ENCODE data around the gene RTRAF.

The RTRAF gene

DNA sequence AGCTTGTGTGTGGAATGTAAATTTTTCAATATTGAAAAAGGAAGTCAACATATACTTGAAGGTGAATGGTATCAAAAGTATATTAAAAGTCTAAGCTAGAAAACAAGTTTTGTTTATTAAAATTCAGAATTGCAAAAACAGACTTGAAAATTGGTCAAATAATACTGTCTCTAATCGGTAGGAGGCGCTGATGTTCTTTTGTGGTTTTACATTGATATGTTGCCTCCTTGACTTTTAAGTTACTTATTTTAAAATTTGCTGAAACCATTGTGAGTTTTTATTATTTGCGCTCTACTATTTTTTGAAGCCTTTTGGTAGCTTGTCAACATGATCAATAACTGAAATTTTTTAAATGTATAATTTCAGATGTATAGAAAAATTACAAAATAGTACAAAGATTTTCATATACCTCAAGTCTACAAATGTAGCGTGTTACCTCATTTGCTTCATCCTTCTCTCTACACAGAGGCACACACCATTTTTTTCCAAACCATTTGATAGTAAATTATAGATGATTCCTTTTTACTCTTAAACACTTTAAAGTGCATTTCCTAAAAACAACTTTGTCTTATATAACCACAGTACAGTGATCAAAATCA is 6.9 kb downstream of the RTRAF start:
- no peak for DNase-seq (ENCODE audit: low read depth)

DNA sequence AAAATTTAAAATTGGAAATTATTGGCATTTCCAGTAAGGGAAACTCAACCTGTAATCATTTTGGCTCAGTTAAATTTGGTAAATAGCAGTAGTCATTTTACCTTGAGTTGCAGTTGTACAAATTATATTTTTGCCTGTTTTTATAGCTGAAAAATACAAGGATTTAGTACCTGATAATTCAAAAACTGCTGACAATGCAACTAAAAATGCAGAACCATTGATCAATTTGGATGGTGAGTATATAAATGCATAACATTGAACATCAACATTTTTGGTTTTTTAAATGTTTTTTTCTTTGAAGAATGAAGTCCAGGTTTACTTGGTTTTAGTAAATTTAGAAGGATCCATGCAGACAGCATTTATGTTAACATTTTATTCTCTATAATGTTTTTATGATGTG is 9.0 kb downstream of the RTRAF start:
- no peak for DNase-seq (ENCODE audit: low read depth)

DNA sequence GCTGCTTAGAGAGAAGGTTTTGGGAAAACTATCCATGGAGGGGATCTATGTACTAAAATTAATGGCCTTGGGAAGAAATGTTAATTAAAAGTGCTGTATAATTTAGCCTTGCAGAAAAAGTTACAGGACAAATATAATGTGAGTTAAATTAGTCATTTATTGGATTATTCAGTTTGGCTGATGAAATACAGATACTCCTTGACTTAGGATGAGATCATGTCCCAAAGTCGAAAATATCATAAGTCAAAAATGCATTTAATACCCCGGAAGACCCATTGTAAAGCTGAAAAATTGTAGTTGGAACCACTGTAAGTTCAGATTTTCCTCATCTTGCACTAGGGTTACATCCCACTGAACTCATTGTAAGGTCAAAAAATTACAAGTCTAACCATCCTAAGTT is 9.7 kb downstream of the RTRAF start:
- no peak for DNase-seq (ENCODE audit: low read depth)

DNA sequence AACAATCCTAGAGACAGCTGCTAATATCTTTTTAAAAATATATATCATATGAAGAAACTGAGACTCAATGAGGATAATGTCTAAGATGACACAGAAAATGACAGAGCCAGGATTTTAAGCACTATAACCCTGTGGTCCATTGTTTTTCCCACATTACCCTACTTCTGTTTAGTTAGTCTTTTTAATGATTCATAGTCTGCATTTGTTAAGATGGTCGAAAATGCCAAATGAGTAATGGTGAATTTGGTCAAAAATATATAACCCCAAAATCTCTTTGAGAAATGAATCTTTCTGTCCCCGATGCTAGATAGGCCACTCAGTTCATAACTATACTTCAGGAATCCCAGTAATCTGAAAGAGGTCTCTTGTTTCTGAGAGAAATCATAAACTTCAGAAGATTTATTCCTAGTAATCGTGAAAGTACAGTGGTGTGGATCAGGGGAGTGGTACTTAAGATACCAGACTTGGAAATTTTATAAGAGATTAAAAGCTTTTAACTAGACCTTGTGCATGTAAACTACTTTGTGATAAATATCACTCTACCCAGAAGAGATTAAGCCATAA is 10.8 kb downstream of the RTRAF start:
- DNase-seq (ENCODE audit: low read depth): no peak

DNA sequence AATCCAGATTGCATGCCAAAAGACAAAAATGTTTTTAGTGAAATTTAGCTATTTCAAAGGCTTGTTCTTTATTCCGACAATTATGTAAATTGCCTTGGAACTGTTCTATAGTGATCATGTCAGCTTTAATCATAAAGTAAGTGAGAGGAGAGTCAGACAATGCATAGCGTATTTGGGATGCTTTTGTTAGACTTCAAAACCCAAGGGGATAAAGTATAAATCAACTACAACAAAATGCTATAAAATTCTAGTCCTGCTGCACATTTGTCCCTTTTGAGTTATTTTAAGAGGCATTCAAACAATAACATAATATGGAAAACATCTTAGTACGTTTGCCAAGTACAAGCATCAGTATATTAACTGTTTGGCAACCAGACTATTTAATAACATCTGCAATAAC is 11.3 kb downstream of the RTRAF start:
- no peak for DNase-seq (ENCODE audit: low read depth)

DNA sequence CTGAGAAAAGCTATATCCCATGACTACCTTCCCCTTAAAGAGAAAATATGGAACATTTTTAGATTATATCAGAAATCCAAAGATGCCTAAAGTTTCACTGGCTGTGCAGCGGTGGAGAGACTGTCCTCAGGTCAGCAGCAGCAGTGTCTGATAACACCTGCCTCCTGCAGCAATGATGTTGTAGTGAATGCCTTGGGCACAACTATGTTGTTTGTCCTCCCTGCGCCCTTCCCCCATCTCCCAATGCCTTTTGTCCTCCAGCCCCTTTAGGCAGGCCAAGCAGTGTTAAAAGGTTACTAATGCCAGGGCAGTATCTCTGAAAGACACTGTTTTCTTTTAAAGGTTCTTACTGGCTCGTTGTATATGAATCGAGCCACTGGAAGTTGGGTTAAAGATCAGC is 13.2 kb downstream of the RTRAF start:
- DNase-seq (ENCODE audit: low read depth): no peak

DNA sequence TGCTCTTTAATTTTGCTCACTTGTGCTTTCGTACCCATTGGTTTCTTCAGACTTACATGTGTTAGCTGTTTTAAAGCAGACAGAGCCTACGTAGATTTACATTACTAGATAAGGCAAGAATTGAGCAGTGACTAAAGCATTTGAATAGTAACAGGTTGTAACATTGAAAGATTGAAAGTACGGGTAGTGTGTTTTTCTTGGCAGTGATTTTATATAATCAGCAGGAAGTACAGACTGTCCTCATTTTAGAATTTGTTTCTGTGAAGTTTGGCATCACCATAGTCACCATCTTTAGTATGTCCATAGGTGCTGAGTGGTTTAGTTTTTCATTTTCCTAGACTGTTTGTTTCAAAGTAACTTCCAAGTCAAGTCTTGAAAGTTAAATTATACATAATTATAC is 14.0 kb downstream of the RTRAF start:
- no peak for DNase-seq (ENCODE audit: low read depth)

DNA sequence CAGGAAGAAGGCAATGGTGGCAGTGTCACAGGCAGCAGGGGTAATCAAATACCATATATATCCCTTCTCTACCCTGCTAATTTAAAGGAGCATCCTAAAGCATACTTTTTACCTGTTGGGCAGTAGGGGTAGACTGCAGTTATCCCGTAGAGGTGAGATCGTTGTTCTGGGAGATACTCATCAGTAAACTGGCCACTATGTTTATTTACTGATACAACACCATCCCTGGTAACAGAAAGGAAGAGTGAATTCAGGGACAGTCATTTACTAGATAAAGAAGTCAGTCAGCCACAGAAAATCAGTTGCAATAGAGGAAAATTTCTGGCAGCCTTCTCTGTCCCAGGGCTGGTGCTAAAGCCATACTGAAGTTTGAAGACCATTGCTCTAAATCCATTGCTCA is 16.3 kb downstream of the RTRAF start:
- no peak for DNase-seq (ENCODE audit: low read depth)

DNA sequence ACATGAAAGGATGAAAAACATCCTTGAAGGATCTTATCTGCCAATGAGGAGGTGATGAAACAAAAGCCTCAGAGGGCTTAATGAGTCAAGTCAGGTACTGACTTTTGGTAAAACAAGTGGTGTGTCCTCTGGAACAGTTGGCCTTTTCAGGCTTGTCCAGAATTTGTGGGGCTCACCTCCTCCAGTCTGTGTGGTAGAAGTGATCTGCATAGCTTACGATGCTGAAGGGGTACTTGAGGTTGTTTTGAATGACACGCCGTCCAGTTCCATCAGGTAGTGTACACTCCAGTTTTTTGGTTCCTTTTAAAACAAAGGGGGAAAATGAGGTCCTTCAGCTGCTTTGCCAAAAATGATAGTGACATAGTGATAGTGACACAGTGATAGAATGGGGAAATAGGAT is 17.0 kb downstream of the RTRAF start:
- no peak for DNase-seq (ENCODE audit: low read depth)

DNA sequence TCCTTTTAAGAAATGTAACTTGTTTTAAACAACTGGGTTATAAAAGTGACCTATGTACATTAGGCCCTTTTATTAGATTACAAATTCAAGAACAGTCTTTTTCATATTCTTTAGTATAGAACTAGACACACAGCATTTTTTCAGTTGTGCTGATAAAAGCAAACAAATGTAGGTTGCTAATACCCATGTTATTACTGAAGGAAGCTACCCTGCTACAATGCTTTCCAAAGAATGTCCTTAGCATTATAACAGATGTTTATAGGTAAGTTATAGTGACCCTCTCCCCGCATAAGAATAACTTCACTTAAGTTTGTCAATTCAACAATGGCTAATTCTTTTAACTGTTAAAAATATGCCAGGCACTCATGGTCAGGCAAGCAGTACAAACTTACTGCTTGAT is 17.9 kb downstream of the RTRAF start:
- DNase-seq (ENCODE audit: low read depth): no peak

DNA sequence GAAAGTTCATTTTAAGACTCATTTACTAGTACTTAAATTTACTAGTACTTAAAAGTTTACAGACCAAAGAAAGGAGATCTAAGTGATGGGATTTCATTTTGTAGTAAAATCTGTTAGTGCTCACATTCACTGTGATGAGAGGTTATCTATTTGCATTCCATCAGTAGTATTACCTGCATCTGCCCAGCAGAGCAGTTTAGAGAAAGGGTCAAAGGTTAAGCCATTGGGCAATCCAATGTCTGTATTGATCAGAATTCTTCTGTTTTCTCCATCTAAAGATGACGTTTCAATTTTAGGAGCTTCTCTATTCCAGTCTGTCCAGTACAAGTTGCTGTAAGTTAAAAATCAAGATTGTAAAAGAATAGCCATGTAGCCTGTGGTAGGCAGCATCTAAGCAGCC is 18.3 kb downstream of the RTRAF start:
- DNase-seq (ENCODE audit: low read depth): no peak

DNA sequence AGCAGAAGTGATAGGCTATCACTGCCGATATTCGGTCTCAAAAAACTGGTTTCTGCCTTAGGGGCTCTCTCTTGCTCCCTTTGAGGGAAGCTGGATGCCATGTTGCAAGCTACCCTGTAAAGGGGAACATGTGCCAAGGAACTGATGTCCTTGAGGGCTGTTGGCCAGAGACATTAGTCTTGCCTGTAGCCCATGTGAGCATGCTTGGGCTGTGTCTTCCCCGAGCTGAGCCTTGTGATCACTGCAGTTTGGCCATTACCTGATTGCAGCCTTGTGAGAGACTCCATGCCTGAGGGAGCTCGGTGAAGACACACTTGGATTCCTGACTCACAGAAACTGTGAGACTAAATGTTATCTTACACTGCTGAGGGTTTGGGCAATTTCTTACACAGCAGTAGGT is 18.8 kb downstream of the RTRAF start:
- no peak for DNase-seq (ENCODE audit: low read depth)

DNA sequence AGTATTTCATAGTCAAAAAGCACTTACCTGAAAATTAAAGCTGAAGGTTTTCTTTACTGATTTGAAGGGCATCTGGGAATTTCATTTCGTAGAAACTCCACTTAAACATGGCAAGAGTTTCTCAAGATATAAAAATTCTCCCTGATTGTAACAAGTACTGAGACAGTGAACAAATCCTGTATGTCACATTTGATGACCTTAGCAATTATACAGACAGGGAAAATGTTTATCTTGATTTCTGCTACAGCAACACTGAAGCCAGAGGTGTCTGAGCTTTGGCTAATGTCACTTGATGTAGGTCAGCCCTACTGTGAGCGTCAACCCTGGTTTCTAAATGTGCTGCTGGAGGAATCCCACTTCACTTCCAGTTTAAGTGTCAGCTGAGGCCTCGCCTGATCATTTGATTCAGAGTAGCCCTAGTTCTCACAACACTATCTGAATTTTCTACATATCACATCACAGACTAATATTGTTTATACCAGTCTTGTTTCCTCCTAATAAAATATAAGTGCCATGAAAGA is 20.9 kb downstream of the RTRAF start:
- no peak for DNase-seq (ENCODE audit: low read depth)

DNA sequence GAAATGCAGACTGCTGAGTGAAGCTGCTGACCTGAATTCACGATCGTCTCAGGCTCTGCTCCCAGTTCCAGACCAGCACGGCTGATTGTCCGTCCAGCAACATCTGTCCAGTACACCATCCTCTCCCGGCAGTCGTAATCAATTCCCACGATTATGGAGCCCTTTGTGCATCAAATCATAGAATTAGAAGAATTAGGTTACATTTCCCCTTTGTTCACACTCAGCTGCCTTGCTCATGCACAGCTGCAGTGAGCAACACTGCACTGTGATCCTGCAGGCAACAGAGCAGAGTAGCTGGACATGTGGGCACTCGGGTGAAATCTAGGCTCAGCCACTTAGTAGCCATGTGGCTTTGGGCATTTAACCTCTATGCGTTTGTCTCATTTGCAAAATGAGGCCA is 22.2 kb downstream of the RTRAF start:
- DNase-seq (ENCODE audit: low read depth): no peak

DNA sequence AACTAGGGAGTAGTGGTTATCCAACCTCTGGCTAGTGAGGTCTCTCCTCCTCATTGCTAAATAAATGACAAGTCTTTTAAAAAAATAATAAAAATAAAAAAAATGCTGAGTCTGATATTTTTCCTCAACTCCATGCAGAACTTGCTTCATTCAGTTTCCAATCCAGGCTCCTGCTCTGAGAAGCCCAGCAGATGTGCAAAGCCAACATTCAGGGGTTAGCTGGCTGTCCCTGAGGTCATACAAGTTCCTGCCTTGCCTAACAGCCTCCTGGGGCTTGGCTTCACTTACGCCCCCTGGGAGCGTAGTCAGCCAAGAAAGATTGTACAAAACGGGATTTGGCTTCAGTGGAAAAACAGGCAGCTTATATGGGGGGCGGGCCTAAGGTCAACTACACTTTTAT is 23.3 kb downstream of the RTRAF start:
- no peak for DNase-seq (ENCODE audit: low read depth)

DNA sequence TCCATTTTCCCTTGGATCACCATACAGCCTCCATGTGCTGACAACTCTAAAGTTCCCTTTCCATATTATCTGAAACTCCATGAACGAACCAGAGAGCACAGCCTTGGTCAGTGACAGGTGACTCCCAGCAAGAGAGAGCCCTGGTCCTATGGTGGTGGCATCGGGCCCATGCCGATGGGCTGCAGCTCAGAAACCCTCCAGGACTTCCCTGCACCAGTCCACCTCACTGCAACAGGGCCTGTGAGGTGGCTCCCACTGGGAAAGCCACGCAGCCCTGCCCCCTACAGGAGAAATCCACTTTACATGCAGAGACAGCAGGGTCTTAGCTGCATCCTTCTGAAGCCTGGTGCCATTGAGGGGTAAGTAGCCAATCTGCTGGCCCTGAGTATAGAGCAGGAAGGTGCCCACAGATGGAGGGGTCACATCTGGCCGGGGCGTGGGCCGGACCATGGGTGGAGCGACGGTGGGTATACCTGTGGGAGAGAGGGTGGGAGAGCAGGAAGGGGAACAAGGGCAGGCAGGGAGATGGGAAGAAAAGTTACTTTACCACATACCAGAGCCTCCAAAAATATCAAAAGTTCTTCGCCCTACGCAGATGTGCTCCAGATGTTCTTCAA is 24.7 kb downstream of the RTRAF start:
- DNase-seq (ENCODE audit: low read depth): no peak

DNA sequence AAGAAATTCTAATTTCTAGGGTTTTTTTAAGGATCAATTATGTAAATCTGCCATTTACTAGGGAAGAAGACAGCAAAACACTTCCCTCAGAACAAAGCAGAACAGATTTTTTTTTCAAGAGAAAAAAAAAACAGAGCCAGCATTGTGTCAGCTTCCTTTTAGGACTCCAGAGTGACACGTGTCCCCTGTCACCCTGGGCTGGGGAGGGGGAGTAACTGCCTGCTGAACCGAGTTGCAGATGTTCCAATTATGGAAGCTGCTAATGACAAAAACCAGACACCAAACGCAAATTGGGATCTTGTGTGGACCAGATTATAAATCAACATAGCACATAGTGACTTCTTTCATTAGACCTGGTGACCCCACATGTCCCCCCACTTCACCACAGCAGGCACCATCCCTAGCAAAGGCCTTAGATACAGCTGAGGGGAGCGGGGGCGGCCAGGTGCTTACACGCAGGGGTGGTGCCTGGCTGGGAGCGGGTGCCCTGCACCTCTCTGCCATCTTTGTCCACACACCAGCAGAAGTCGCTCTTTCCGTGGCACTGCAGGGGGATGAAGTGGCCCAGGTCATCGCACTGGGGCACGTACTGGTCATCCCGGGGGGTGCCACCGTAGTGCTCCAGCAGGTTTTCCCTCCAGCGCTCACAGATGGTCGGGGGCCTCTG is 25.4 kb downstream of the RTRAF start:
- DNase-seq (ENCODE audit: low read depth): no peak

DNA sequence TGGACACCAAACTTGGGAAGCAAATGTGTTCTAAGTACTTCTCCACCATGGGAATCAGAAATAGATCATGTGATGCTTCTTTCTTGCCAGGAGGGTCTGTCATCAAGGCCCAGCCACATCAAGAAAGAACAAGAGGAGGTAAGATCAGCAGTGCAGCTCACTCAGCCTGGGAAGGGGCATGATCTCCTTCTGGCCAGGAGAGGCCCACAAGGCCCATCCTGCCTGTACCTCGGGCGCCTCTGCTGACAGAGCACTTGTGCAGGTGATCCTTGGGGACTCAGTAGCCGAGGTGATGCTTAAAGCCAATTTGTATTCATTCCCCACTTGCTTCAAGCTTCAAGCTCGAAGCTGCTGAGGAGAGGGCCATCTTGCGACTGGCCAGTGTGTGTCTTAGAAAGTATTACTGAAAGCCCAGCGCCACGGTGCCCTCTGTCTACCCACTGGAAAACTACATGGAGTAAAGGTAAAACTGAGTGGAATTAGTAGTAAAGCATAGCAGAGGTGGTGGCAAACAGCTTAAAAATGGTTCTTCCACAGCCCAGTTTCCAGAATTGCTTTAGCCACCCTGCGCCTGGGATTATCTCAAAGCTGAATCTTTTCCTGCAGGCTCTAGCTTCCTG is 26.2 kb downstream of the RTRAF start:
- DNase-seq (ENCODE audit: low read depth): no peak

DNA sequence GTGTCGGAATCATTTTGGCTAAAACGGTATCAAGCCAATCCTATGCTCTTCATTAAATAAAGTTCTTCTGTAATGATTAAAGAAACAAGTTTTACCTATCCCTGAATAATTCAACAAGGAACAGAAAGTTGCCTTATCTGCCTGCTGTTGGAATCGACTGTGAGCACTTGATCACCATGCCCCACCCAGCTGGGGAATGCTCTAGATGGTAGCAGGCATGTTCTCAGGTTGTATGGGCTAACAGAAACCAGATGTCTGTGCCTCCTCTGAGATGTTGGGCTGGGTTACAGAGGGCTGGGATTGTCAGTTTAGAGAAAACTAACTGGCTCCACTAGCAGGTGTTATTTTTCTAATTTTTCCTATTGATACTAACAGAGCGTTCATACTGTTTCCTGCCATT is 28.9 kb downstream of the RTRAF start:
- DNase-seq (ENCODE audit: low read depth): no peak

DNA sequence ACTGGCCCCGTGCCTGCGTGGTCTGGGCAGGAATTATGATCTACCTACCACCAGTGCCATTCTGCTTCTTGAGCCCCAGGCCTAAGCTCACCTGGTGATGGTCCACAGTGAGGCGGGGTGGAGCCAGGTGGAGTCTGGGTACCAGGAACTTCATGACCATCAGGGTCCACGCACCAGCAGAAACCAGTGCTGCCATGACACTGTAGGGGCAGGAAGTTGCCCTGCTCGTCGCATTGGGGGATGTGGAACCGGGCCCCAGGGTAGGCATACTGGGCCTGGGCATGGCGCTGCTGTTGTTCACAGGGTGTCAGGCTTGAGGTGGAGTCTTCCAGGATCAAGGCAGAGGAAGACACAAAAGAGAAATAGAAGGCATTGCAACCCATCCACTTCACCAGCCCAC is 29.6 kb downstream of the RTRAF start:
- no peak for DNase-seq (ENCODE audit: low read depth)

DNA sequence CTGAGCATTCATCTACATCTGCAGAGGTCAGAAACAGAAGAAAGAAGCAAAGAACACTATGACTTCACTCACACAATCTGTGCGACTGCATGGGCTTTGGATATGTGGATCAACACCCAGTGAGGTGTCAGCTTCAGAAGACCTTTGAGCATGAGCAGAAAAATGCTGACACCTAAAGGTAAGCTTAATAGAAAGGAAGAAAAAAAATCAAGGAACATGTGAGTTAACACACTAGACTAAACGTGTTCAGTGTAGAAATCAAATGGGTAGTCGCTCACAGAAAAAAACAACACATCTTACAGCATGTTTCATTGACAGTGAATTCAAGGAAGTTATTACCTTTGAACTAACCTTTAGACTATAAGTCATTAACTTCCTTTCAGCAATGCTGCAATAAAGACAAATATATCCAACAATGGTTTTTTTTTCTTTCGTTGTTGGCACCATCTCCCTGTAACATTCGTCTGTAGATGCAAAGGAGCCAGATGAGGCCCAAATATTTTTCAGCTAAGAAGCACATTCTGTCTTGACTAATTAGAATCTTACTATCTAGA is 30.9 kb downstream of the RTRAF start:
- DNase-seq (ENCODE audit: low read depth): no peak

DNA sequence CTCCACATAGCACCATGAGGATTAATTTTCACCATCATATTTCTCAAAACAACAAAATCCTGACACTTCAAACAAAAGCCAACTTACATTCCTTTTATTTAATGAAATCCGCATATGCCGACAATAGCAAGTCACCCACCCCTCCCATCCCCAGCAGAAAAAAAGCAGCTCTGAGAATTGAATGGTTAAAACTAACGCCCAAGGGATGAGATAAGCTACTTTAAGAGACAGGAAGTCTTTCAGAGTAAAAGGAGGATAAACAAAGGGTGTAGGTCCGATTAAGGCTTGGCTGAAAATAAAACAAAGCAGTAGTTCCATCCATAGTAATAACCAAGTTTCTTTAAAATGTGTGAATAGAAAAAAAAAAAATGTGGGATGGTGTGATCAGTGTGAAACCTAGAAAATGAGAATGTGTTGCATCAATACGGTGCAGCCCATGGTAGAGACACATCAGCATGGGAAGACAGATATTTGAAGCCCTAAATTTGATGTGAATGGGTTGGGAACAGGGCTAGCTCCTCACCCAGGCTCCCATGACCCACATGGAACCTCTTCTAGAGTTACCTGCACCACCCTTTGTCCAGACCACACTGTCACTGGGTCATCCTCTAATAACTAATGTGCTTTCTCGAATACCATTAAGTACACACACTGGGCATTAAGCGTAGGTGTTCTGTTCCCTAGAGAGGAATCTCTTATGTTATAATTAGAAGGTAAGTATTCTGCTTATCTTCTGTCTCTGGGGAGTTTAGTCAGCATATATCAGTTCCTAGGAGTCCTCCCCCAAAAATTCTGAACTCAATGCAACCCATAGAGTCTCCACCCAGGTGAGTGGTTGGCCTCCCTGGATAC is 31.7 kb downstream of the RTRAF start:
- no peak for DNase-seq (ENCODE audit: low read depth)
